Neural cell (in vitro differentiated cells): Measurements from ENCODE around the gene PLXNA4. TPM values are rescaled to one million over a fixed set of nuclear protein-coding genes. Genes with fewer than 3 reads are reported as not detected.

Experiments
- H2AFZ ChIP-seq: fragments of 200-600, 300-800 bp; sonication (generic), shearing (Covaris generic); 2 replicates; pipeline ENCODE4 v1.6.0; 2014; ENCODE audit warnings: low read depth, mild to moderate bottlenecking, antibody characterized with exemption, low read length, moderate library complexity
- H3F3A ChIP-seq: fragments of 200-600 bp; shearing (Covaris generic); 2 replicates; pipeline ENCODE4 v1.6.1; 2016; ENCODE audit warnings: mild to moderate bottlenecking, moderate library complexity, mixed read lengths, antibody characterized with exemption, low read length; ENCODE audit not compliant: insufficient read depth, poor library complexity, severe bottlenecking
- H3K27ac ChIP-seq: fragments of 200-600, 300-800 bp; sonication (generic), shearing (Covaris generic); 2 replicates; pipeline ENCODE4 v1.5.1; 2014; ENCODE audit warnings: mild to moderate bottlenecking, low read length, moderate library complexity
- H3K27me3 ChIP-seq: fragments of 300-800, 200-600 bp; sonication (generic), shearing (Covaris generic); 2 replicates; pipeline ENCODE4 v1.6.0; 2014; ENCODE audit warnings: mild to moderate bottlenecking, low read depth, low read length, moderate library complexity; ENCODE audit not compliant: insufficient read depth
- H3K36me3 ChIP-seq: fragments of 300-800, 200-600 bp; sonication (generic), shearing (Covaris generic); 2 replicates; pipeline ENCODE4 v1.5.1; 2014; ENCODE audit warnings: mild to moderate bottlenecking, antibody characterized with exemption, low read length, moderate library complexity; ENCODE audit not compliant: insufficient read depth
- H3K4me2 ChIP-seq: fragments of 300-800, 200-600 bp; sonication (generic), shearing (Covaris generic); 2 replicates; pipeline ENCODE4 v1.6.0; 2014; ENCODE audit warnings: mild to moderate bottlenecking, low read length
- H3K4me3 ChIP-seq: fragments of 300-800, 200-600 bp; sonication (generic), shearing (Covaris generic); 2 replicates; pipeline ENCODE4 v1.5.1; 2014; ENCODE audit warnings: mild to moderate bottlenecking, low read length, moderate library complexity
- H3K79me2 ChIP-seq: fragments of 200-600 bp; shearing (Covaris generic); replicated peaks from 2 replicates; pipeline ENCODE4 v1.6.0; 2014; ENCODE audit warnings: mild to moderate bottlenecking, low read length, moderate library complexity; ENCODE audit not compliant: insufficient read depth
- H3K9ac ChIP-seq: fragments of 300-800, 200-600 bp; sonication (generic), shearing (Covaris generic); 2 replicates; pipeline ENCODE4 v1.6.1; 2016; ENCODE audit warnings: mild to moderate bottlenecking, low read length, mixed read lengths
- H3K9me2 ChIP-seq: fragments of 200-600 bp; shearing (Covaris generic); 2 replicates; pipeline ENCODE4 v1.6.1; 2016; ENCODE audit warnings: mild to moderate bottlenecking, low read length, mixed read lengths; ENCODE audit not compliant: insufficient read depth
- H3K9me3 ChIP-seq: fragments of 200-600, 300-800 bp; sonication (generic), shearing (Covaris generic); 2 replicates; pipeline ENCODE4 v1.6.1; 2016; ENCODE audit warnings: mild to moderate bottlenecking, mixed run types, low read length, moderate library complexity, mixed read lengths
- H4K20me1 ChIP-seq: fragments of 200-600 bp; shearing (Covaris generic); 2 replicates; pipeline ENCODE4 v1.6.1; 2016; ENCODE audit warnings: mild to moderate bottlenecking, mixed run types; ENCODE audit not compliant: insufficient read depth
- EP300 ChIP-seq: fragments of 450-650 bp; conservative IDR thresholded peaks from 2 replicates; pipeline ENCODE4 v1.6.1; 2014; ENCODE audit warnings: antibody characterized with exemption, mild to moderate bottlenecking, moderate library complexity; ENCODE audit not compliant: poor library complexity, severe bottlenecking
- EZH2 ChIP-seq: fragments of 200-600, 300-800 bp; shearing (Covaris generic), sonication (generic); IDR thresholded peaks from 2 replicates; pipeline ENCODE4 v1.6.1; 2014; ENCODE audit warnings: antibody characterized with exemption, low read length, borderline replicate concordance, mild to moderate bottlenecking; ENCODE audit not compliant: insufficient read depth, poor library complexity, severe bottlenecking
- MXI1 ChIP-seq: fragments of 450-650 bp; conservative IDR thresholded peaks from 2 replicates; pipeline ENCODE4 v1.6.1; 2014; ENCODE audit warnings: antibody characterized with exemption, mild to moderate bottlenecking; ENCODE audit not compliant: poor library complexity, severe bottlenecking
- POLR2AphosphoS5 ChIP-seq: IDR thresholded peaks from 2 replicates; pipeline ENCODE4 v1.6.1; 2012
- RAD21 ChIP-seq: fragments of 450-650 bp; conservative IDR thresholded peaks from 2 replicates; pipeline ENCODE4 v1.6.1; 2014; ENCODE audit warnings: antibody characterized with exemption, mild to moderate bottlenecking, moderate library complexity
- SMC3 ChIP-seq: fragments of 450-650 bp; conservative IDR thresholded peaks from 2 replicates; pipeline ENCODE4 v1.6.1; 2014; ENCODE audit warnings: antibody characterized with exemption, mild to moderate bottlenecking, moderate library complexity; ENCODE audit not compliant: poor library complexity
- TAF1 ChIP-seq: IDR thresholded peaks from 2 replicates; pipeline ENCODE4 v1.6.1; 2012; ENCODE audit warnings: low read depth
- polyA plus RNA-seq: library from polyadenylated mRNA; depleted of rRNA; stranded (reverse); fragments of >200 nt; gene quantifications from 2 replicates; pipeline ENCODE4 v1.2.3, GENCODE V29; 2014
- TF ChIP-seq, protein P1 (sequence below): fragments of 450-650 bp; IDR thresholded peaks from 2 replicates; pipeline ENCODE4 v1.5.1; 2014; ENCODE audit warnings: antibody characterized with exemption, mild to moderate bottlenecking, moderate library complexity; ENCODE audit not compliant: poor library complexity, severe bottlenecking
- TF ChIP-seq, protein P2 (sequence below): IDR thresholded peaks from 2 replicates; pipeline ENCODE4 v1.6.1; 2012; ENCODE audit warnings: borderline replicate concordance

The PLXNA4 gene
- polyA plus RNA-seq, 1 donor from 2014 or later, result 7.2 TPM

DNA sequence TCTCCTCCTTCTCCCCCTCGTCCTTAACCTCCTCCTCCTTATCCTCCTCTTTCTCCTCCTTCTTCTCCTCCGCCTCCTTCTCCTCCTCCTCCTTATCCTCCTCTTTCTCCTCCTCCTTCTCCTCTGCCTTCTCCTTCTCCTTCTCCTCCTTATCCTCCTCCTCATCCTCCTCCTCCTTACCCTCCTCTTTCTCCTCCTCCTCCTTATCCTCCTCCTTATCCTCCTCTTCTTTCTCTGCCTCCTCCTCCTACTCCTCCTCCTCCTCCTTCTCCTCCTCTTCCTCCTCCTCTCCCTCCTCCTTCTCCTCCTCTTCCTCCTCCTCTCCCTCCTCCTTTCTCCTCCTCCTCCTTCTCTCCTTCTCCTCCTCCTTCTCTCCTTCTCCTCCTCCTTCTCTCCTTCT is 14.5 kb downstream of the PLXNA4 start:
- Histone ChIP-seq H3K36me3 (no peaks in the 10 kb centered on the region), H2AFZ (no peak overlapping the region), H3K9ac (no peak overlapping the region), H3K4me3 (no peak overlapping the region), H3K27ac (no peak overlapping the region), H3K9me3 (no peaks in the 10 kb centered on the region), H3K27me3 (peaks cover 36% of the 10 kb centered on the region), H3K4me2 (no peak overlapping the region), H4K20me1 (no peaks in the 10 kb centered on the region), H3K79me2 (no peaks in the 10 kb centered on the region), H3F3A (no peaks in the 10 kb centered on the region), H3K9me2 (no peaks in the 10 kb centered on the region)
- no peak for TF ChIP-seq TAF1

DNA sequence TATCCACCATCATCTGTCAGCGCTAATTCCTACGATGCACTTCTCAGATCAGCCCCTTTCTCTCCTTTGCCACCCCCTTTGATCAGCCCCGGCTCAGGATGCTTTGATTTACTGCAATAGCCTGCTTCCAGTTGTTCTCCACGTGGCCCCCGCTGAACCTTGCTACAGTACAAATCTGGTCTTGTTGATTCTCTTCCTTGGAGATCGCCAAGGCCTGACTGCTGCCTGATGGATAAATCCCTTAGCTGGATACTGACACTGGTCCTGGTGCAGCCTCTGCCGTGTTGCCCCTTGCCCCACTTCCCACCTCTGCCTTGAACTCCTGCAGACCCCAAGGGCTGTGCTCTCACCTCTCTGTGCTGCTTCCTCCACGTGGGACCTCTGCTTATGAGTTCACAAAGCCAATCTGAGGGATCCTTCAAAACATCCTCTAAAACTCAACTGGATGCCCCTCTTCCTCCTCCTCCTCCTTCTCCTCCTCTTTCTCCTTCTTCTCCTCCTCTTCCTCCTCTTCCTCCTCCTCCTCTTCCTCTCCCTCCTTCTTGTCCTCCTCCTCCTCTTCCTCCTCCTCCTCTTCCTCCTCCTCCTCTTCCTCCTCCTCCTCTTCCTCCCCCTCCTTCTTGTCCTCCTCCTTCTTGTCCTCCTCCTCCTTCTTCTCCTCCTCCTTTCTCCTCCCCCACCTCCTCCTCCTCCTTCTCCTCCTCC is 15.3 kb downstream of the PLXNA4 start:
- no peak overlapping the region for H2AFZ ChIP-seq
- H3K4me2 ChIP-seq, result no peak overlapping the region
- H3F3A ChIP-seq, result no peaks in the 10 kb centered on the region
- H3K9me3 ChIP-seq, result no peaks in the 10 kb centered on the region
- H3K27ac ChIP-seq, result no peak overlapping the region
- TF ChIP-seq EZH2 (no peak), TAF1 (no peak), EP300 (no peak), SMC3 (no peak), MXI1 (no peak), POLR2AphosphoS5 (no peak), RAD21 (no peak)
- TF ChIP-seq, protein P1, sequence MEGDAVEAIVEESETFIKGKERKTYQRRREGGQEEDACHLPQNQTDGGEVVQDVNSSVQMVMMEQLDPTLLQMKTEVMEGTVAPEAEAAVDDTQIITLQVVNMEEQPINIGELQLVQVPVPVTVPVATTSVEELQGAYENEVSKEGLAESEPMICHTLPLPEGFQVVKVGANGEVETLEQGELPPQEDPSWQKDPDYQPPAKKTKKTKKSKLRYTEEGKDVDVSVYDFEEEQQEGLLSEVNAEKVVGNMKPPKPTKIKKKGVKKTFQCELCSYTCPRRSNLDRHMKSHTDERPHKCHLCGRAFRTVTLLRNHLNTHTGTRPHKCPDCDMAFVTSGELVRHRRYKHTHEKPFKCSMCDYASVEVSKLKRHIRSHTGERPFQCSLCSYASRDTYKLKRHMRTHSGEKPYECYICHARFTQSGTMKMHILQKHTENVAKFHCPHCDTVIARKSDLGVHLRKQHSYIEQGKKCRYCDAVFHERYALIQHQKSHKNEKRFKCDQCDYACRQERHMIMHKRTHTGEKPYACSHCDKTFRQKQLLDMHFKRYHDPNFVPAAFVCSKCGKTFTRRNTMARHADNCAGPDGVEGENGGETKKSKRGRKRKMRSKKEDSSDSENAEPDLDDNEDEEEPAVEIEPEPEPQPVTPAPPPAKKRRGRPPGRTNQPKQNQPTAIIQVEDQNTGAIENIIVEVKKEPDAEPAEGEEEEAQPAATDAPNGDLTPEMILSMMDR, result no peak
- TF ChIP-seq, protein P2, sequence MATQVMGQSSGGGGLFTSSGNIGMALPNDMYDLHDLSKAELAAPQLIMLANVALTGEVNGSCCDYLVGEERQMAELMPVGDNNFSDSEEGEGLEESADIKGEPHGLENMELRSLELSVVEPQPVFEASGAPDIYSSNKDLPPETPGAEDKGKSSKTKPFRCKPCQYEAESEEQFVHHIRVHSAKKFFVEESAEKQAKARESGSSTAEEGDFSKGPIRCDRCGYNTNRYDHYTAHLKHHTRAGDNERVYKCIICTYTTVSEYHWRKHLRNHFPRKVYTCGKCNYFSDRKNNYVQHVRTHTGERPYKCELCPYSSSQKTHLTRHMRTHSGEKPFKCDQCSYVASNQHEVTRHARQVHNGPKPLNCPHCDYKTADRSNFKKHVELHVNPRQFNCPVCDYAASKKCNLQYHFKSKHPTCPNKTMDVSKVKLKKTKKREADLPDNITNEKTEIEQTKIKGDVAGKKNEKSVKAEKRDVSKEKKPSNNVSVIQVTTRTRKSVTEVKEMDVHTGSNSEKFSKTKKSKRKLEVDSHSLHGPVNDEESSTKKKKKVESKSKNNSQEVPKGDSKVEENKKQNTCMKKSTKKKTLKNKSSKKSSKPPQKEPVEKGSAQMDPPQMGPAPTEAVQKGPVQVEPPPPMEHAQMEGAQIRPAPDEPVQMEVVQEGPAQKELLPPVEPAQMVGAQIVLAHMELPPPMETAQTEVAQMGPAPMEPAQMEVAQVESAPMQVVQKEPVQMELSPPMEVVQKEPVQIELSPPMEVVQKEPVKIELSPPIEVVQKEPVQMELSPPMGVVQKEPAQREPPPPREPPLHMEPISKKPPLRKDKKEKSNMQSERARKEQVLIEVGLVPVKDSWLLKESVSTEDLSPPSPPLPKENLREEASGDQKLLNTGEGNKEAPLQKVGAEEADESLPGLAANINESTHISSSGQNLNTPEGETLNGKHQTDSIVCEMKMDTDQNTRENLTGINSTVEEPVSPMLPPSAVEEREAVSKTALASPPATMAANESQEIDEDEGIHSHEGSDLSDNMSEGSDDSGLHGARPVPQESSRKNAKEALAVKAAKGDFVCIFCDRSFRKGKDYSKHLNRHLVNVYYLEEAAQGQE, result no peak
- no peaks in the 10 kb centered on the region for H3K9me2 ChIP-seq
- no peak overlapping the region for H3K9ac ChIP-seq
- no peaks in the 10 kb centered on the region for H3K79me2 ChIP-seq
- H3K36me3 ChIP-seq, result no peaks in the 10 kb centered on the region
- H3K4me3 ChIP-seq, result no peak overlapping the region
- peaks cover 36% of the 10 kb centered on the region for H3K27me3 ChIP-seq
- H4K20me1 ChIP-seq, result no peaks in the 10 kb centered on the region

DNA sequence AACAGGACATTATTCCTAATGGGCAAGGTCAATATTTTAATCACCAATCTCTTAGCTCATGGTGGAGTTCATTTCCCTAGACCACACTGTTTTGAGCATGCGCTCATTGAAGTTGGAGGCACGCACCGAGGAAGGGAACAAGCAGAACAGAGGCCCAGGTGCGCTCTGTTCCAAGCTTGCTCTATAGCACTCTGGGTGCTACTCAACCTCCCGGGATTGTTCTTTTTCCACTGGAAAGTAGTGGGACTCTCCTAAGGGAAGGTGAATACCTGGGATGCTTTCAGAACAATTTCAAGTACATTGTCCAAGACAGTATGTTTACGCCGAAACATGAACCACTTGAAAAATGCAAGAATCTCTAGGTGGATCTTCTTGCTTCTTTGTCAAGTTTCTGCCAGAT is 16.2 kb downstream of the PLXNA4 start:
- H3K9me3 ChIP-seq, result no peaks in the 10 kb centered on the region
- H3K27me3 ChIP-seq, result peaks cover 36% of the 10 kb centered on the region
- TF ChIP-seq, protein P2, result no peak
- TF ChIP-seq, protein P1, result no peak
- no peak for TF ChIP-seq SMC3
- no peak for TF ChIP-seq POLR2AphosphoS5
- TF ChIP-seq MXI1, result no peak
- no peak overlapping the region for H3K27ac ChIP-seq
- H2AFZ ChIP-seq, result no peak overlapping the region
- H3K9me2 ChIP-seq, result no peaks in the 10 kb centered on the region
- H3K4me2 ChIP-seq, result no peak overlapping the region
- no peak overlapping the region for H3K9ac ChIP-seq
- no peaks in the 10 kb centered on the region for H3F3A ChIP-seq
- no peaks in the 10 kb centered on the region for H3K36me3 ChIP-seq
- no peaks in the 10 kb centered on the region for H3K79me2 ChIP-seq
- no peaks in the 10 kb centered on the region for H4K20me1 ChIP-seq
- H3K4me3 ChIP-seq, result no peak overlapping the region
